ENCODE results near the gene RTRAF.

RTRAF gene

GRCh38 chr14:52051871-52052270 lies 62.5 kb downstream of the RTRAF start:
- DNase-seq, result no peak

GRCh38 chr14:52052288-52052943 lies 63.1 kb downstream of the RTRAF start:
- no peak for DNase-seq

GRCh38 chr14:52053044-52053443 lies 63.7 kb downstream of the RTRAF start:
- no peak for DNase-seq

- no peak for DNase-seq
Measured at GRCh38 chr14:52054678-52055077, 65.3 kb downstream of the RTRAF start.

GRCh38 chr14:52055167-52055566 lies 65.8 kb downstream of the RTRAF start:
- DNase-seq, result no peak

GRCh38 chr14:52058341-52058740 lies 69.0 kb downstream of the RTRAF start:
- DNase-seq, result no peak

- no peak for DNase-seq
Measured at GRCh38 chr14:52059649-52060048, 70.3 kb downstream of the RTRAF start.

GRCh38 chr14:52060080-52060479 lies 70.7 kb downstream of the RTRAF start:
- DNase-seq, result no peak

All from NCI-H2081 treated with DMSO at 0.1 percent for 48 hours (cell line).